ENCODE results near the gene DPPA5.
A peak's percentile ranks its signal among the peaks of the same experiment; 100 is the strongest.
"Not testable (repeated sequence)": the region's sequence is repeated elsewhere in the genome, so short reads cannot be mapped to it uniquely, and the experiment has no call there.

DPPA5 gene, protein sequence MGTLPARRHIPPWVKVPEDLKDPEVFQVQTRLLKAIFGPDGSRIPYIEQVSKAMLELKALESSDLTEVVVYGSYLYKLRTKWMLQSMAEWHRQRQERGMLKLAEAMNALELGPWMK

DNA sequence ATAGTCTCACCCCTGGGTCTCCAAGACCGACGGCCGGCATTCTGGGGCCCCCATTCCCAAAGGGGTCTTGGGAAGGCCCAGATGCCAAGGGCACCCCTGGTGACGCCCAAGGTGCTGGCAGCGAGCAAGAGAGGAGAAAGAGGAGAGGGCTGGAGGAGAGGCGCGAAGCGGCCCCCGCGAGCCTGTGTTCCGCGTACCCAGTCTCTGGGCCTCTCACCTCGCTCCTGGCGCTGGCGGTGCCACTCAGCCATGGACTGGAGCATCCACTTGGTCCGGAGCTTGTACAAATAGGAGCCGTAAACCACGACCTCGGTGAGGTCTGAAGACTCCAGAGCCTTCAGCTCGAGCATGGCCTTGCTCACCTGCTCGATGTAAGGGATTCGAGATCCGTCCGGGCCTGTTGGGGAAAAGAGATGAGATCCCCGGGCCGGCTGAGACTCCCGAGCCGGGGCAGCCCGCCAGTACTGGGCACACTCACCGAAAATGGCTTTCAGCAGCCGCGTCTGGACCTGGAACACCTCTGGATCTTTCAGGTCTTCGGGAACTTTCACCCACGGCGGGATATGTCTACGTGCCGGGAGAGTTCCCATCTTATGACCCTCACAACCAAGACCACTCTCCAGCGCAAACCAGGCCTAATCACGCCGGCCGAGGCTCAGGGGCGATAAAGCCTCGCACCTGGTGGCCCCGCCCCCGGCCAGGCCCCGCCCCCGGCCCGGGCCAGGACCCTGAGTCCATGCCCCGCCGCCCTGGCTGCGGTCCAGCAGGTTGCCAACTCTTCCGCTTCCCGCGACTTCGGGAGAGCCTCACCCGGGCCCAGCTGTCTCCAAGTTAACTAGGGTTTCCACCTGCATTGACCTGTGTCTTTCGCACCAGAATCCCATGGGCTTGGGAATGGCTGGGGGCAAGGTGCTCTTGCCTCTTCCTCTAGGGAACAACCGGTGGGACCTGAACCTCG lies at the start of gene DPPA5:
TSS of gene DPPA5 (minus strand) at position 641 of the 958 bp plus-strand sequence. CDS start at position 590, 51 bp downstream.
- H3K36me3 ChIP-seq (ENCODE audit: insufficient read depth, low read length), result no peaks in the 10 kb centered on the region
- H3K4me1 ChIP-seq (ENCODE audit: insufficient read depth, low read length), result peaks cover 18% of the 10 kb centered on the region
- no peaks in the 10 kb centered on the region for H3K9me3 ChIP-seq (ENCODE audit: control insufficient read depth, insufficient read depth, low read length)
- no peak within 1 kb of the TSS; the same call in 1 of the 2 replicates for H3K9ac ChIP-seq (ENCODE audit: low read depth, low read length)

GRCh38 chr6:73400656-73401055 lies 46.6 kb upstream of the DPPA5 start:
- Histone ChIP-seq H3K9me3 (ENCODE audit: control insufficient read depth, insufficient read depth, low read length) (no peaks in the 10 kb centered on the region), H3K4me1 (ENCODE audit: insufficient read depth, low read length) (no peaks in the 10 kb centered on the region), H3K9ac (ENCODE audit: low read depth, low read length) (no peak overlapping the region), H3K36me3 (ENCODE audit: insufficient read depth, low read length) (no peaks in the 10 kb centered on the region)

- Histone ChIP-seq H3K36me3 (ENCODE audit: insufficient read depth, low read length) (no peaks in the 10 kb centered on the region), H3K4me1 (ENCODE audit: insufficient read depth, low read length) (peaks cover 4% of the 10 kb centered on the region), H3K9ac (ENCODE audit: low read depth, low read length) (no peak overlapping the region), H3K9me3 (ENCODE audit: control insufficient read depth, insufficient read depth, low read length) (no peaks in the 10 kb centered on the region)
Measured at GRCh38 chr6:73395875-73396274, 41.8 kb upstream of the DPPA5 start.

GRCh38 chr6:73394577-73395354 lies 40.7 kb upstream of the DPPA5 start, which contains the start of gene DDX43:
Gene DDX43 (plus strand): TSS chr6:73394828. CDS start chr6:73394906, 78 bp downstream.
- Histone ChIP-seq H3K9ac (ENCODE audit: low read depth, low read length) (peak within 1 kb of the TSS; percentile 39; the same call in 1 of the 2 replicates), H3K9me3 (ENCODE audit: control insufficient read depth, insufficient read depth, low read length) (no peaks in the 10 kb centered on the region), H3K36me3 (ENCODE audit: insufficient read depth, low read length) (no peaks in the 10 kb centered on the region), H3K4me1 (ENCODE audit: insufficient read depth, low read length) (peaks cover 4% of the 10 kb centered on the region)

DNA sequence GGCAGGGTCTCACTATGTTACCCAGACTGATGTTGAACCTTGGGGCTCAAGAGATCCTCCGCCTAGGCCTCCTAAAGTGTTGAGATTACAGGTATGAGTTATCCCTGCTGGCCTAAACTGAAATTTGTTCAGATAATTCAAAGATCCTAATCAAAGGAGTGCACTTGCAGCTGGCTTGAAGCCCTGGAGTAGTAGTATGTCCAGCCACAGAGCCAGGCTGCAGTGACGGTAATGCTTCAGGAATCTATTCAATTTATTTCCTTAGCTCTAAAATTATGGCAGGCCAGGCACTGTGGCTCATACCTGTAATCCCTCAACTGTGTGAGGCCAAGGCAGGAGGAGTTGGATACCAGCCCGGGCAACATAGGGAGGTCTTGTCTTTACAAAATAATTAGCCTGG lies 39.2 kb upstream of the DPPA5 start:
- peaks cover 4% of the 10 kb centered on the region for H3K4me1 ChIP-seq (ENCODE audit: insufficient read depth, low read length)
- H3K36me3 ChIP-seq (ENCODE audit: insufficient read depth, low read length), result no peaks in the 10 kb centered on the region
- H3K9me3 ChIP-seq (ENCODE audit: control insufficient read depth, insufficient read depth, low read length), result no peaks in the 10 kb centered on the region
- no peak overlapping the region for H3K9ac ChIP-seq (ENCODE audit: low read depth, low read length)

DNA sequence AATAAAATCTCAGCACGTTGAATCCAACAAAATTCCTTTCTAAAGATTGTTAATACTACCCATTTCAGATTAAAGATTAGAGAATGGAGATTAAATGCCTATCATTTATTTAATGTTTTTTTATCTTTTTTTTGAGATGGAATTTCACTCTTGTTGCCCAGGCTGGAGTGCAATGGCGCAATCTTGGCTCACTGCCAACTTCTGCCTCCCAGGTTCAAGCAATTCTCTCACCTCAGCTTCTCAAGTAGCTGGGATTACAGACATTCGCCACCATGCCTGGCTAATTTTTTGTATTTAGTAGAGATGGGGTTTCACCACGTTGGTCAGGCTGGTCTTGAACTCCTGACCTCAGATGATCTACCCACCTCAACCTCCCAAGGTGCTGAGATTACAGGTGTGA lies 38.1 kb upstream of the DPPA5 start:
- H3K9me3 ChIP-seq (ENCODE audit: control insufficient read depth, insufficient read depth, low read length); H3K9ac ChIP-seq (ENCODE audit: low read depth, low read length); H3K4me1 ChIP-seq (ENCODE audit: insufficient read depth, low read length); H3K36me3 ChIP-seq (ENCODE audit: insufficient read depth, low read length): not testable (repeated sequence)

DNA sequence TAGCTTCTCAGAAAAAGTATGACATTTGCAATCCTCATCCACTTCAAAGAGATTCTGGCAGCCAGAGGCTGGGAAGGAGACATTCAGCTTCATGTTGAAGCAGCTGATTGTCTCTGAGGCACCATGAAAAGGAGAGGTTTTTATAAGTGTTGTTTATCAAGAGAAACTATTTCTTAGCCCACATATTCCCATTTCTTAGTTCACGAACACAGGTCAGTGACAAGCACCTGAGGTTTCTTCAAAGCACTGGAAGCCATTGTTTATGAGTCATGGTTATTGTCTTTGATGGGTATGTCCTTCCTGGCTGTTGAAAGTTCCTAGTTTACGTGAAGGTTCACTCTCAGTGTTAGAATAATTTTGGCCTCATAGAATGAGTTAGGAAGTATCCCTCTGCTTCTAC lies 37.6 kb upstream of the DPPA5 start:
- no peaks in the 10 kb centered on the region for H3K36me3 ChIP-seq (ENCODE audit: insufficient read depth, low read length)
- no peaks in the 10 kb centered on the region for H3K9me3 ChIP-seq (ENCODE audit: control insufficient read depth, insufficient read depth, low read length)
- no peak overlapping the region for H3K9ac ChIP-seq (ENCODE audit: low read depth, low read length)
- H3K4me1 ChIP-seq (ENCODE audit: insufficient read depth, low read length), result peaks cover 4% of the 10 kb centered on the region

DNA sequence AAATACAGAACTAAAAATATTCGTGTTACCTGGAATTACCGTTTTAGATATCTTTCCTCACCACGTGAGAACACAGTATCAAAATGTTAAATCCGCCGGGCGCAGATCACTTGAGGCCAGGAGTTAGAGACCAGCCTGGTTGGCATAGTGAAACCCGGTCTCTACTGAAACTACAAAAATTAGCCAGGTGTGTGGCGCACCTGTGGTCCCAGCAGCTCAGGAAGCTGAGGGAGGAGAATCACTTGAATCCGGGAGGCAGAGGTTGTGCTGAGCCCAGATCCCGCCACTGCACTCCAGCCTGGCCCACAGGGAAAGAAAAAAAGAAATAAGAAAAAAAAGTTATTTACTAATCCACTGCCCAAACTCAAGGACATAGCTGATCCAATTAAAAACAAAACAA lies 35.8 kb upstream of the DPPA5 start:
- Histone ChIP-seq H3K4me1 (ENCODE audit: insufficient read depth, low read length) (peaks cover 4% of the 10 kb centered on the region), H3K9me3 (ENCODE audit: control insufficient read depth, insufficient read depth, low read length) (no peaks in the 10 kb centered on the region), H3K9ac (ENCODE audit: low read depth, low read length) (no peak overlapping the region; the same call in 1 of the 2 replicates), H3K36me3 (ENCODE audit: insufficient read depth, low read length) (no peaks in the 10 kb centered on the region)

- Histone ChIP-seq H3K9me3 (ENCODE audit: control insufficient read depth, insufficient read depth, low read length) (no peaks in the 10 kb centered on the region), H3K9ac (ENCODE audit: low read depth, low read length) (peak overlapping the region; percentile 54), H3K4me1 (ENCODE audit: insufficient read depth, low read length) (peaks cover 4% of the 10 kb centered on the region), H3K36me3 (ENCODE audit: insufficient read depth, low read length) (no peaks in the 10 kb centered on the region)
Measured at GRCh38 chr6:73388800-73389512, 34.9 kb upstream of the DPPA5 start.

DNA sequence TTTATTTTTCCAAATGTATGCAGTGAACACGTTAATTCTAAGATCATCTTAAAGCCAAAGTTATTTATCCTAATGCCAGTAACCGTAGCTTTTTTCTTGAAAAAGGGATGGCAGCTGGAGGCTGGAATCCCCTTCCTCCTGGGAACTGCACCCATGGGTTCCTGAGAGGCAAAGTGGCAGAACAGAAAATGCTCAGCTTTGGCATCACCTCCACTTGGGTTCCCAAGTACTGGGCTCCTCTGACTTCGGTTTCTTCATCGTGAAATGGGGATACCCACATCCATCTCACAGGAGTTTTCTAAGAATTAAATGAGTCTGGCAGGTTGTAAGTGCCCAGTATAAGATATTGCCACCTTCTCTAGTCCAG lies 34.3 kb upstream of the DPPA5 start:
- Histone ChIP-seq H3K9me3 (ENCODE audit: control insufficient read depth, insufficient read depth, low read length) (no peaks in the 10 kb centered on the region), H3K4me1 (ENCODE audit: insufficient read depth, low read length) (peaks cover 4% of the 10 kb centered on the region), H3K36me3 (ENCODE audit: insufficient read depth, low read length) (no peaks in the 10 kb centered on the region), H3K9ac (ENCODE audit: low read depth, low read length) (peak overlapping the region; percentile 54; the same call in 1 of the 2 replicates)

GRCh38 chr6:73382462-73383113 lies 28.5 kb upstream of the DPPA5 start:
- H3K4me1 ChIP-seq (ENCODE audit: insufficient read depth, low read length), result no peaks in the 10 kb centered on the region
- H3K9me3 ChIP-seq (ENCODE audit: control insufficient read depth, insufficient read depth, low read length), result no peaks in the 10 kb centered on the region
- H3K9ac ChIP-seq (ENCODE audit: low read depth, low read length), result no peak overlapping the region
- no peaks in the 10 kb centered on the region for H3K36me3 ChIP-seq (ENCODE audit: insufficient read depth, low read length)

GRCh38 chr6:73381531-73381930 lies 27.5 kb upstream of the DPPA5 start:
- not testable (repeated sequence) for H3K36me3 ChIP-seq (ENCODE audit: insufficient read depth, low read length); H3K4me1 ChIP-seq (ENCODE audit: insufficient read depth, low read length)

DNA sequence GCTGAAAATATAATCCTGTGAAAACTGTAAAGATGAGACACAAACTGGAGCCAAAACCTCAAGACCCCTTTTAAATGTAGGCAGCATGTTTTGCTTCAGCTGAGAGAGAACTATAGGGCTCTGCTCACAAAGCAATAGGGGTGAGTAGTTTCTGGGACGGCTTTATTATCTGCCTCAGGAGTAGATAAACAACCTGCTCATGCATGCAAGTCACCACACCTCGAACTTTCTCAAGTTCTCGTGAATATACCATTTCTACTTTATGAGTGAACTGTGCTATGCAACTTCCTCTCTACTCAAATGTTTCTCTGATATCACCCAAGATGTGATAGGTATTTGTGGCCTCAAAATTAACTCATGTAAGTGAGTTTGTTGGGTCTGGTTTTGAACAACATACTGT lies 23.1 kb upstream of the DPPA5 start:
- Histone ChIP-seq H3K36me3 (ENCODE audit: insufficient read depth, low read length) (no peaks in the 10 kb centered on the region), H3K4me1 (ENCODE audit: insufficient read depth, low read length) (no peaks in the 10 kb centered on the region), H3K9me3 (ENCODE audit: control insufficient read depth, insufficient read depth, low read length) (no peaks in the 10 kb centered on the region; the same call in 1 of the 2 replicates), H3K9ac (ENCODE audit: low read depth, low read length) (no peak overlapping the region)

More at GRCh38 chr6:73381531-73381930, 27.5 kb upstream of the DPPA5 start:
- not testable (repeated sequence) for H3K9ac ChIP-seq (ENCODE audit: low read depth, low read length); H3K9me3 ChIP-seq (ENCODE audit: control insufficient read depth, insufficient read depth, low read length)
